Astrocyte (in vitro differentiated cells and primary cell): Measurements from ENCODE around the gene NPR2. TPM values are rescaled to one million over a fixed set of nuclear protein-coding genes. Genes with fewer than 3 reads are reported as not detected.

Source experiments
- DNase-seq: peaks from one replicate; pipeline ENCODE4 v3.0.0-alpha.2; 2010; ENCODE audit warnings: low read depth
- FAIRE-seq: peaks from 2 replicates; lab custom pipeline; 2011; peaks lifted over from hg19 to GRCh38; lab: Jason Lieb, UNC
- H2AFZ ChIP-seq: 2 replicates; pipeline ENCODE4 v1.6.0; 2012; ENCODE audit warnings: low read depth, low read length, inconsistent platforms
- H3K27ac ChIP-seq: 2 replicates; pipeline ENCODE4 v1.5.1; 2011; ENCODE audit warnings: low read depth, low read length, inconsistent platforms
- H3K27me3 ChIP-seq: 2 replicates; pipeline ENCODE4 v1.6.0; 2011; ENCODE audit warnings: low read length, inconsistent platforms; ENCODE audit not compliant: insufficient read depth
- H3K36me3 ChIP-seq: 2 replicates; pipeline ENCODE4 v1.5.1; 2011; ENCODE audit warnings: low read length, inconsistent platforms; ENCODE audit not compliant: insufficient read depth
- H3K4me1 ChIP-seq: 2 replicates; pipeline ENCODE4 v1.5.1; 2011; ENCODE audit warnings: low read length, inconsistent platforms; ENCODE audit not compliant: insufficient read depth
- H3K4me2 ChIP-seq: 2 replicates; pipeline ENCODE4 v1.6.0; 2012; ENCODE audit warnings: low read length, inconsistent platforms
- H3K4me3 ChIP-seq: 2 replicates; pipeline ENCODE4 v1.5.1; 2011; ENCODE audit warnings: low read depth, mild to moderate bottlenecking, low read length, inconsistent platforms; ENCODE audit not compliant: insufficient read depth
- H3K79me2 ChIP-seq: 2 replicates; pipeline ENCODE4 v1.6.0; 2012; ENCODE audit warnings: mild to moderate bottlenecking, low read length, inconsistent platforms; ENCODE audit not compliant: insufficient read depth
- H3K9ac ChIP-seq: 2 replicates; pipeline ENCODE4 v1.6.0; 2012; ENCODE audit warnings: mild to moderate bottlenecking, low read length, inconsistent platforms
- H3K9me3 ChIP-seq: 2 replicates; pipeline ENCODE4 v1.5.1; 2012; ENCODE audit warnings: low read depth, mild to moderate bottlenecking, low read length, inconsistent platforms; ENCODE audit not compliant: insufficient read depth
- H4K20me1 ChIP-seq: 2 replicates; pipeline ENCODE4 v1.6.0; 2012; ENCODE audit warnings: low read length, inconsistent platforms; ENCODE audit not compliant: insufficient read depth
- H3K27ac Mint-ChIP-seq: one replicate; pipeline ENCODE4 v1.8.0; 2021; ENCODE audit warnings: mild to moderate bottlenecking, mixed read lengths; ENCODE audit not compliant: unreplicated experiment
- H3K27me3 Mint-ChIP-seq: one replicate; pipeline ENCODE4 v1.8.0; 2021; ENCODE audit warnings: low read depth, mixed read lengths; ENCODE audit not compliant: unreplicated experiment
- H3K36me3 Mint-ChIP-seq: one replicate; pipeline ENCODE4 v1.8.0; 2021; ENCODE audit warnings: low read depth, mixed read lengths; ENCODE audit not compliant: unreplicated experiment
- H3K4me1 Mint-ChIP-seq: one replicate; pipeline ENCODE4 v1.8.0; 2021; ENCODE audit warnings: low read depth, mixed read lengths; ENCODE audit not compliant: unreplicated experiment
- H3K4me3 Mint-ChIP-seq: one replicate; pipeline ENCODE4 v1.8.0; 2021; ENCODE audit warnings: mild to moderate bottlenecking, moderate library complexity, mixed read lengths; ENCODE audit not compliant: unreplicated experiment
- H3K9me3 Mint-ChIP-seq: one replicate; pipeline ENCODE4 v1.8.0; 2021; ENCODE audit warnings: mild to moderate bottlenecking, mixed read lengths; ENCODE audit not compliant: unreplicated experiment
- EZH2 ChIP-seq: IDR thresholded peaks from 2 replicates; pipeline ENCODE4 v1.6.1; 2012; ENCODE audit warnings: mild to moderate bottlenecking, low read length, inconsistent platforms; ENCODE audit not compliant: insufficient read depth
- total RNA-seq: library from RNA; stranded (reverse); gene quantifications from 2 replicates; pipeline ENCODE4 v1.2.1, GENCODE V29; 2021
- TF ChIP-seq, protein P1 (sequence below): IDR thresholded peaks from 2 replicates; pipeline ENCODE4 v1.5.1; 2011; ENCODE audit warnings: low read depth, mild to moderate bottlenecking, inconsistent platforms, low read length, moderate library complexity; ENCODE audit not compliant: insufficient read depth

Gene NPR2
- total RNA-seq, 1 donor from 2014 or later = 24.6 TPM

DNA sequence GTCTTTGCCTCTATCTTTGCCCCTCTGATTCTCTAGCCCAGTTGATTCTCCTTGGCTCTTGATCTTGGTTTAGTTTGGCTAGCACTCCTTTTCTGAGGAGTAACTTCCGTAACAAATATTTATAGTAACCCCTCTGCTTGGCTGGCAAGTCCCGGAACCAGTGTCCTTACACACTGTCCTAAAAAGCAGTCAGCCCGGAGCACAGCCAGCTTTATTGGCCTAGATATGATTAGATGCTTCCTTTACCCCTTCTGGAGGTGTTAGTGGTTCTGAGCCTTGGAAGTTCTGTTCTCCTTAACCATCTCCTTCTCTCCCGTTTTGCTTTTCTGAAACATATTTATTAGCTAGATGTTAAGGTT is 20.3 kb upstream of the NPR2 start:
- Histone ChIP-seq H3K36me3 (no peaks in the 10 kb centered on the region), H3K4me3 (no peak overlapping the region), H3K9ac (no peak overlapping the region), H3K9me3 (no peaks in the 10 kb centered on the region), H3K79me2 (no peaks in the 10 kb centered on the region), H4K20me1 (no peaks in the 10 kb centered on the region), H3K4me2 (no peak overlapping the region), H3K27me3 (peaks cover 24% of the 10 kb centered on the region), H3K4me1 (no peaks in the 10 kb centered on the region), H2AFZ (no peak overlapping the region), H3K27ac (no peak overlapping the region)
- H3K27ac Mint-ChIP-seq = no peak overlapping the region
- H3K4me3 Mint-ChIP-seq = no peak overlapping the region
- no peak for DNase-seq
- no peaks in the 10 kb centered on the region for H3K4me1 Mint-ChIP-seq
- H3K27me3 Mint-ChIP-seq = no peaks in the 10 kb centered on the region
- no peak for FAIRE-seq
- no peaks in the 10 kb centered on the region for H3K9me3 Mint-ChIP-seq
- TF ChIP-seq, protein P1, sequence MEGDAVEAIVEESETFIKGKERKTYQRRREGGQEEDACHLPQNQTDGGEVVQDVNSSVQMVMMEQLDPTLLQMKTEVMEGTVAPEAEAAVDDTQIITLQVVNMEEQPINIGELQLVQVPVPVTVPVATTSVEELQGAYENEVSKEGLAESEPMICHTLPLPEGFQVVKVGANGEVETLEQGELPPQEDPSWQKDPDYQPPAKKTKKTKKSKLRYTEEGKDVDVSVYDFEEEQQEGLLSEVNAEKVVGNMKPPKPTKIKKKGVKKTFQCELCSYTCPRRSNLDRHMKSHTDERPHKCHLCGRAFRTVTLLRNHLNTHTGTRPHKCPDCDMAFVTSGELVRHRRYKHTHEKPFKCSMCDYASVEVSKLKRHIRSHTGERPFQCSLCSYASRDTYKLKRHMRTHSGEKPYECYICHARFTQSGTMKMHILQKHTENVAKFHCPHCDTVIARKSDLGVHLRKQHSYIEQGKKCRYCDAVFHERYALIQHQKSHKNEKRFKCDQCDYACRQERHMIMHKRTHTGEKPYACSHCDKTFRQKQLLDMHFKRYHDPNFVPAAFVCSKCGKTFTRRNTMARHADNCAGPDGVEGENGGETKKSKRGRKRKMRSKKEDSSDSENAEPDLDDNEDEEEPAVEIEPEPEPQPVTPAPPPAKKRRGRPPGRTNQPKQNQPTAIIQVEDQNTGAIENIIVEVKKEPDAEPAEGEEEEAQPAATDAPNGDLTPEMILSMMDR = no peak
- no peak for TF ChIP-seq EZH2
- H3K36me3 Mint-ChIP-seq = no peaks in the 10 kb centered on the region

DNA sequence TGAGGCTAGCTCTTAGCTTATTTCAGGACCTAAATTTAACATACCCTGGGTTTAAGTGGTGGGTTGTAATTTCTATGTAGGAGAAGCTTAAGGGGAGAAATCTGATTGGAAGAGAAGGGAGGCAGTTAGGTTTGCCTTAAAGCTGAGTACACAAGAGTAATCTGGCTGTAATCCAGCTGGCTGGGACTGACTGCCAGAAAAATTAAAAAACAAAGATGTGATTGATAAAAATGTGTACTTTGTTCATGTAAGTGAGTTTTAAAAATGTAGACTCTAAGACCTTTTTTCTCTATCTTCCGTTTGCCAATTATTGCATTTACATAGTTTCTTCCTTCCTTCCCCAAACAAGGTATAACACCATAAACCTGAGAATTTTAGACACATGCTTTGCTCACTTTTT is 19.9 kb upstream of the NPR2 start:
- Histone ChIP-seq H4K20me1 (no peaks in the 10 kb centered on the region), H3K4me3 (no peak overlapping the region), H3K27me3 (peaks cover 24% of the 10 kb centered on the region), H3K4me1 (no peaks in the 10 kb centered on the region), H3K36me3 (no peaks in the 10 kb centered on the region), H2AFZ (no peak overlapping the region), H3K27ac (no peak overlapping the region), H3K79me2 (no peaks in the 10 kb centered on the region), H3K9ac (no peak overlapping the region), H3K9me3 (no peaks in the 10 kb centered on the region), H3K4me2 (no peak overlapping the region)
- TF ChIP-seq, protein P1 = no peak
- no peak for TF ChIP-seq EZH2
- H3K9me3 Mint-ChIP-seq = no peaks in the 10 kb centered on the region
- H3K36me3 Mint-ChIP-seq = no peaks in the 10 kb centered on the region
- no peaks in the 10 kb centered on the region for H3K27me3 Mint-ChIP-seq
- DNase-seq (no peak), FAIRE-seq (no peak)
- H3K4me3 Mint-ChIP-seq = no peak overlapping the region
- no peak overlapping the region for H3K27ac Mint-ChIP-seq
- H3K4me1 Mint-ChIP-seq = no peaks in the 10 kb centered on the region

DNA sequence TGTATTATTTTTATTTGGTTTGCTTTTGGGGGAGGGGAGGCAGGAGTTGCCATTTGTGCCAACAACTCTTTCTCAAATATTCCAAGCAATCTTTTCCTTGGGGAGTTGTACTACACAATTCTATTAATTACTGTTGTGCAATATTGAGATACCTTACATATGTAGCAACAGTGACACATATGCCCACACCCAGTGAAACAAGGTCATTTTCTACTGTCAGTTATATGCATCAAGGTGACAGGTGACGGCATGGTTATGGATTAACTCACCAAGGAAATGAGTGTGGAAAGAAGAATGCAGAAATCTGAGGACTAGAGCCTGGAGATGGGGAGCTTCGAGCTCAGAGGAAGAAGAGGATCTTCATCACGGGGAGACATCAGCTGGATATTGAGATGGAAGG is 19.4 kb upstream of the NPR2 start:
- Mint-ChIP-seq H3K27me3 (no peaks in the 10 kb centered on the region), H3K4me1 (no peaks in the 10 kb centered on the region), H3K36me3 (no peaks in the 10 kb centered on the region), H3K27ac (no peak overlapping the region), H3K4me3 (no peak overlapping the region), H3K9me3 (no peaks in the 10 kb centered on the region)
- Histone ChIP-seq H3K4me3 (no peak overlapping the region), H3K4me2 (no peak overlapping the region), H3K79me2 (no peaks in the 10 kb centered on the region), H3K27me3 (peaks cover 24% of the 10 kb centered on the region), H4K20me1 (no peaks in the 10 kb centered on the region), H2AFZ (no peak overlapping the region), H3K4me1 (no peaks in the 10 kb centered on the region), H3K9me3 (no peaks in the 10 kb centered on the region), H3K27ac (no peak overlapping the region), H3K36me3 (no peaks in the 10 kb centered on the region), H3K9ac (no peak overlapping the region)
- TF ChIP-seq EZH2 = no peak
- TF ChIP-seq, protein P1 = no peak
- no peak for FAIRE-seq
- DNase-seq = no peak
